GM18526 (cell line): ENCODE data around the gene CLDN1.

ENCODE experiments used
- POLR2A ChIP-seq: IDR thresholded peaks from 3 replicates; pipeline ENCODE4 v1.6.1; 2011; ENCODE audit not compliant: insufficient read length; ENCODE audit errors: extremely low read depth

The CLDN1 gene

DNA sequence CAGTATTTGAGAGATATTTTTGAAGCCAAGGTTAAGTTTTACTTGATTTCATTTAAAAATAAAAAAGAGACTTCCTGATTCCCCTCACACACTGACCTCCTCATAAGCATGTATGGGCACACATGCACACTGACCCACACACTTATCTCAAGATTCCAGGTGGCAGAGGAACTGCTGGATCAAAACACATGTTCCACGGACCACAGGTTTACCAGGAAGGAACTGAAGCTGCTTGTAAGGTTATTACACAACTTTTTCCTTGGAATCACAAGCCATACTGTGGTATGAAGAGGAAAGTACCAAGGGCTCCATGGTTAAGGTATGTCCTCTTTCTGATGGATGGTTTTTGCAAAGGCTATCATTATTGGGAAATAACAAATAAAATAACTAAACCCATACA, 7.5 kb downstream of the CLDN1 start:
- no peak for TF ChIP-seq POLR2A

DNA sequence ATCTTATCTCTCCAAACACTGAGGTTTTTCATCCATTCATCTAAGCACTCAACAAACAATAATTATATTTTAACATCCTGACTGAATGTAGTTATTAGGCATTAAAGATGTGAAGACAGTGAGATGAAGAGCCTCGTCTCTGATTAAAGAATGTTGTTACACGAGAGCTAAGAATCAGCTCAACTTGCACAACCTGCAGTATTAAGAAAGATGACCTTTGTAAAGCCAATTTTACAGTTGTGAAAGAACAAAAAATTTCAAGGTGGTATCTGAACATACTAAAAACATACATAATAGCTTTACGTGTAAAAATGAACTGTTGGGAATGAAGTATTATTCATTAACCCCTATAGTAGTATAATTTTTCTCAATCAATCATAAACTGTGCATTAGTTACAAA, 12.8 kb downstream of the CLDN1 start:
- no peak for TF ChIP-seq POLR2A

DNA sequence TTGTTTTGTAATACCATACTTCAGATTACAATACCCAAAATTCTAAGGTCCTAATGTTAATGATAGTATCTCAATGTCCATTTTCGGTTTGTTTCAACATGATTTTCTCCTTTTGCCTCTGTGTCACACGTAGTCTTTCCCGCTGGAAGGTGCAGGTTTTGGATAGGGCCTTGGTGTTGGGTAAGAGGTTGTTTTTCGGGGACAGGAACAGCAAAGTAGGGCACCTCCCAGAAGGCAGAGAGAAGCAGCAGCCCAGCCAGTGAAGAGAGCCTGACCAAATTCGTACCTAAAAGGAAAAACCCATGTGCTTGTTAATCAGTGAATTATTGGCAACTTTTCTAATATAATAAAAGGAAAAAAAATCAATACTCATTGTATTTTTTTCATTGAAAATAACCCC, 14.1 kb downstream of the CLDN1 start:
- TF ChIP-seq POLR2A: no peak

DNA sequence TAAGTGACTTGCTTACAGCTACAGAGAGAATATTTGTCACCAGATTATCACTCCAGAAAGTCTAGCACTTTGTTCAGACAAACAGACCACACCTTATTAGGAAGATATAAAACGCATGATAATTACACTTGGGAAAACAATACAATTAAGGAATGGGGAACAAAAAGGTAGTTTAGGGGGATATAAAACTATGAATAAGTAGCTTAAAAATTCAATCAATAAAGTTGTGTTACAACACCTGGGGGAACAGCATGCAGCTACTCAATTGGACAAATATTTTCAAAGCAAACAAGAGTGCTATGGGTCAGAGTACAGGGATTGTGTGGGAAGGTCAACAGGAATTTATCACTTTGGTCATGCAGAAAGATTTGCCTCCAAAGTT, 15.1 kb downstream of the CLDN1 start:
- TF ChIP-seq POLR2A: no peak

DNA sequence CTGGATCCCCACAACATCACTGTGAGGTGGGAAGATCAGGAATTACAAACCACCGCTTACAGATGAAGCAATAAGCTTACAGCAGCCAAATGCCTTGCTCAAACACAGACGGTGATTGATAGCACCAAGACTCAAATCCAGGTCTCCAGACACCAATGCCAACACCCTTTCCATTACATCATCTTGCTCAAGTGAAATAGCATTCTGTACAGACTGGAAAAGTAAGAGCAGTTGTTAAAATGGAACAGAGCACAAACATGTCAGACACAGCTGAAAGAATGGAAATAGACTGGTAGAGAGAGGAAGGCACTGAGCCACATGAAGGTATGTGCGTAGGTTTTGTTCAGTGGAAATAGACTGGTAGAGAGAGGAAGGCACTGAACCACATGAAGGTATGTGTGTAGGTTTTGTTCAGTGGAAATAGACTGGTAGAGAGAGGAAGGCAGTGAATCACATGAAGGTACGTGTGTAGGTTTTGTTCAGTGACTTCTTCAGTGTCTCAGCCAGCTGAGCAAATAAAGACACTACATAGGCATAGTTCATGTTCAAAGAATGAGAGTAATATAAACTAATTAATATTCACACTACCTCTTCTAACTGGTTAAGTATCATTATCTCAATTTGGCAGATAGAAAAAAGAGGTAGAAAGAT, 15.6 kb downstream of the CLDN1 start:
- no peak for TF ChIP-seq POLR2A

GRCh38 chr3:190306026-190306425, 16.2 kb downstream of the CLDN1 start:
- TF ChIP-seq POLR2A: no peak

DNA sequence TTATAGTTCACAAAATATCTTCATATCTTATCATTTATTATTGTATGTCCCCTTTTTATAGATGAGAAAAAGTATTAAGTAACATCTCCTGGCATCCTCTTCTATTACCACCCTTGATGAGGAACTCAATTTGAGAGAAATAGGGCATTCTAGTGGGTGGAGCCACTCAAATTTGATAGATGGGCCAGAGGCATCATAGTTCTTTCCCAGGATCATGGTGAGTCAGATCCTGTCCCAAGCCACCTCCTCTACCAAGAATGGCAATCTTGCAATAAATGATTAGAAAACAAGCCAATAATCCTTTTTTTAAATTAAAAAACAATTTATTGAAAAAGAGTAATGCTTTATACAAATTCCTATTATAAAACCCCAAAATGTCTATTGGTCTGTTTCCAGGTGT, 16.8 kb downstream of the CLDN1 start:
- TF ChIP-seq POLR2A: no peak

DNA sequence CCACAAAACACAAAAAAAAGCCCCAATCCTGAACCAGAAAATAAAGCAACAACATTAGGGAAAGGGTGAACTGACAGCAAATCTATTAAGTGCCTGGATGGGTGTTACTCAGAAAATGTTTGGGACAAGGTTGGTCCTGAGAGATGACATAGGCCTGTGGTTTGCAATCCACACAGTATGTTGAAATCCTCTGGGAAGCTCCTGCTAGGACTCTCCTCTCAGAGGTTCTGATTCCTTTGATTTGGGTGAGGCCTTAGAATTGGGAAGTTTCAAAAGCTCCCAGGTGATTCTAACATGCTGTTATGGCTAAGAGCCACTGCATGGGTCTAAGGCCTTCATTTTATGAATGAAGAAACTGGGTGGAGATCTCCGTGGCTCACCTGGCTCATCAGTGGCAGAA, 18.4 kb downstream of the CLDN1 start:
- no peak for TF ChIP-seq POLR2A

- no peak for TF ChIP-seq POLR2A
These were observed 19.9 kb downstream of the CLDN1 start for GRCh38 chr3:190302212-190302867.

DNA sequence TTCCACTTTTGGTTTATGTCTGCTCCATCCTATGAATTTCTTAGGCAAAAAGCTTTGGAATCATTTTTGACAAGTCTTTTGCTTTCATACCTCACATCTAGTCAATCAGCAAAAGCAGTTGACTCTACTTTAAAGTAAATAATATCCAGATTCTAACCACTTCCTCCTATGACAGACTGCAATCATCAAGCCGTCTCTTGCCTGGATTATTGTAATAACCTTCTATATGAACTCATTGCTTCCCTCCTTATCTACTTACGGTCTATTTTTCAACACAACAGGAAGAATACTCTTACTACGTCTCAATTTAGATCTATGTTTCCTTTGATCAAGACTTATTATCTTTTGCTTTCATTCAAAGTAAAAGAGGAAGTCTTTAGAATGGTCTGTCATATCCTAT, 20.7 kb downstream of the CLDN1 start:
- TF ChIP-seq POLR2A: no peak

GRCh38 chr3:190299969-190300368, 22.3 kb downstream of the CLDN1 start:
- no peak for TF ChIP-seq POLR2A

DNA sequence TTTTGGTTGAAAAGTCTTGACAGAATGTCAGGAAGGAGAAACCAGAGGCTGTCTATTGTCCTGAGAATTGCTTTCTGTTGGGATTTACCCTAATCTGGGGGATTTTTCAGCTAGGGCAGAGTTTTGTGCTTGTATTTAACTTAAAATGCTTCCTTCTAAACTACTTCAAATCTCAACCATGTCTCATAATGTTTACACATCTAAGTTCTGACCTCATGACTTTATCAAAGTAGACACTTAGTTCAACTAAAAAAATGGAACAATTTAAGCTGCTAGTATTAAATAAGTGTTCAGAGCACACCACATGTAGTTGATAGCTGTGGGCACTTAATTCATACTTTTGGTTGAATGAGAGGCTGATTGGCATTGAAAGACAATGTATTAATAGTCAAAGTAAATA, 28.2 kb downstream of the CLDN1 start:
- TF ChIP-seq POLR2A: no peak

DNA sequence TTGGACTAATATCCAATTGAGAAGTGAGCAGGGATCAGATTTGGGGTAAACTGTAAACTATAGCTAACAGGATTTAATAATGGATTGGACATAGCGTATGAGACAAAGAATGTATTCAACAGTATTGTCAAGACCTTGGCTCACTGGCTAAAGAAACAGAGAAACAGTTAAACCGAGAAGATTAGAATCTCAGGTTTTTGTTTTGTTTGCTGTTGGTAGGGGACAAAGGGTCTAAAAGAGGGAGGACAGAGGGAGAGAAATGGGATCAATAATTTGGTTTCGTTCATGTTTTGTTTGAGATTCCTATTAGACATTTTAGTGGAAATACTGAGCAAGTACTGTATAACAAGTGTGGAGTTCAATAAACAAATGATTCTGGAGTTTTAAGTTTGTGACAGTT, 28.6 kb downstream of the CLDN1 start:
- no peak for TF ChIP-seq POLR2A

GRCh38 chr3:190291994-190292584, 30.2 kb downstream of the CLDN1 start:
- TF ChIP-seq POLR2A: no peak

- TF ChIP-seq POLR2A: no peak
These were observed 32.3 kb downstream of the CLDN1 start for GRCh38 chr3:190289989-190290388.

DNA sequence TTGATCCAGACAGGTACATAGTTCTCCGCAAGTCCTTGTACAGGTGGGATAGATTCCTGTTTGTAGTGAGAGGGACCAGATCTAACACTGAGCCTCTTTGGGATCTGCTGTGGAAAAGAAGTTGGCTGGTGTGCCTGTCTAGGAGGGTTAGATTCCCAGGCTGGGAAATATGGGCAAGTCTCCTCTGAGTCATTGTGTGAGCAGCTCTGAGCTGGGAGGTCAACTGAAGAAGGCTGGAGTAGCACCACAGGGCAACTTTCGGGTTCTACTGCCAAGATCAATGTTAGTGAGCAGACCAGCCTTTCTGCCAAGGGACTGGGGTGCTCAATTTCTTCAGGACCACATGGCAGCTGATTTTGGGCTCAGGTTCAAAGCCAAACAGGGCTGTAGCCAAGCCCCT, 33.4 kb downstream of the CLDN1 start:
- TF ChIP-seq POLR2A: no peak

DNA sequence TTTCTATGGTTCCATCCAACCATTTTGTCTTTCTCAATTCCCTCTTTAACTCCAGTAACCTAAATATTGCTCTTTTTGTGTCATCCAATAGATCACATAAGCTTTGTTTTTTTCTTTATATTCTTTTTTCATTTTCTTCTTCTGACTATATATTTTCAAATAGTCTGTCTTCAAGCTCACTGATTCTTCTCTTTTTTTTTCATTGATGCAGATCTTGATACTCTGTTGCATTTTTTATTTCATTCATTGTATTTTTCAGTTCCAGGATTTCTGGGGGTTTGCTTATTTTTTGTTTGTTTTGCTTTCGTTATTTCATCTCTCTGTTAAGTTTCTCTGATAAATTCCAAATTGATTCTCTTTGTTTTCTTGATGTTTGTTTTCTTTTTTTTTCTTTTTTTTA, 36.2 kb downstream of the CLDN1 start:
- no peak for TF ChIP-seq POLR2A

GRCh38 chr3:190281308-190282051, 40.8 kb downstream of the CLDN1 start:
- no peak for TF ChIP-seq POLR2A
